Neural progenitor cell (in vitro differentiated cells): ENCODE results near the gene MYORG.

Experiments
- EZH2 ChIP-seq: fragments of 200-600 bp; sonication (generic); IDR thresholded peaks from 2 replicates; pipeline ENCODE4 v1.6.1; 2017; ENCODE audit warnings: antibody characterized with exemption, mild to moderate bottlenecking, moderate library complexity
- EZH2phosphoT487 ChIP-seq: fragments of 200-600 bp; sonication (generic); IDR thresholded peaks from 2 replicates; pipeline ENCODE4 v1.6.1; 2017; ENCODE audit warnings: antibody characterized with exemption
- TF ChIP-seq, protein P1 (sequence below): fragments of 200-600 bp; sonication (generic); IDR thresholded peaks from 2 replicates; pipeline ENCODE4 v1.5.1; 2017; ENCODE audit warnings: antibody characterized with exemption, mild to moderate bottlenecking

DNA sequence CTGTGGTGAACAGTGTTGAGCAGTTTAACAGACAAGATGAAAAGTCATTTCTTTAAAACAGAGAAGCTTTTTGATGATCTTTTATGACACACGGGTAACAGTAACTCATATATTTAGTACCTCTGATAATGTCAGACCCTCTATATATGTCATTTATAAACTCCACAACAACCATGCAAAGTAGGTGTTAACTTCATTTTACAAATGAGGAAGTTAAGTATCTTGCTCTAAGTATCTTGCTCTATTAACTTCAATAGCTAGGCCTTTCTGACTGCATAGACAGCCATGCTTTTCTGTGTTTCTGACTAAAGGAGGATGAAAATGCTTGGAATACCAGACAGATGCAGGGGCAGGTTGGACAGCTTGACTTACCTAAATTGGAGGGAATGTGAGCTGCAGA lies 45.5 kb downstream of the MYORG start:
- TF ChIP-seq, protein P1, sequence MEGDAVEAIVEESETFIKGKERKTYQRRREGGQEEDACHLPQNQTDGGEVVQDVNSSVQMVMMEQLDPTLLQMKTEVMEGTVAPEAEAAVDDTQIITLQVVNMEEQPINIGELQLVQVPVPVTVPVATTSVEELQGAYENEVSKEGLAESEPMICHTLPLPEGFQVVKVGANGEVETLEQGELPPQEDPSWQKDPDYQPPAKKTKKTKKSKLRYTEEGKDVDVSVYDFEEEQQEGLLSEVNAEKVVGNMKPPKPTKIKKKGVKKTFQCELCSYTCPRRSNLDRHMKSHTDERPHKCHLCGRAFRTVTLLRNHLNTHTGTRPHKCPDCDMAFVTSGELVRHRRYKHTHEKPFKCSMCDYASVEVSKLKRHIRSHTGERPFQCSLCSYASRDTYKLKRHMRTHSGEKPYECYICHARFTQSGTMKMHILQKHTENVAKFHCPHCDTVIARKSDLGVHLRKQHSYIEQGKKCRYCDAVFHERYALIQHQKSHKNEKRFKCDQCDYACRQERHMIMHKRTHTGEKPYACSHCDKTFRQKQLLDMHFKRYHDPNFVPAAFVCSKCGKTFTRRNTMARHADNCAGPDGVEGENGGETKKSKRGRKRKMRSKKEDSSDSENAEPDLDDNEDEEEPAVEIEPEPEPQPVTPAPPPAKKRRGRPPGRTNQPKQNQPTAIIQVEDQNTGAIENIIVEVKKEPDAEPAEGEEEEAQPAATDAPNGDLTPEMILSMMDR: no peak
- no peak for TF ChIP-seq EZH2
- no peak for TF ChIP-seq EZH2phosphoT487
